PFSK-1 (cell line): ENCODE results near the gene CHD6.

Experiments used
- FOXP2 ChIP-seq: optimal IDR thresholded peaks from 2 replicates; pipeline ENCODE3; 2011; ENCODE audit warnings: borderline replicate concordance, control low read depth, inconsistent platforms; ENCODE audit not compliant: insufficient read depth; ENCODE audit errors: extremely low read length, extremely low read depth
- POLR2AphosphoS5 ChIP-seq: IDR thresholded peaks from 2 replicates; pipeline ENCODE4 v1.6.1; 2012; ENCODE audit warnings: low read depth, mild to moderate bottlenecking, control low read depth, low read length, moderate library complexity
- TAF1 ChIP-seq: IDR thresholded peaks from 2 replicates; pipeline ENCODE4 v1.6.1; 2012; ENCODE audit warnings: low read length, control low read depth, borderline replicate concordance; ENCODE audit not compliant: insufficient read depth

DNA sequence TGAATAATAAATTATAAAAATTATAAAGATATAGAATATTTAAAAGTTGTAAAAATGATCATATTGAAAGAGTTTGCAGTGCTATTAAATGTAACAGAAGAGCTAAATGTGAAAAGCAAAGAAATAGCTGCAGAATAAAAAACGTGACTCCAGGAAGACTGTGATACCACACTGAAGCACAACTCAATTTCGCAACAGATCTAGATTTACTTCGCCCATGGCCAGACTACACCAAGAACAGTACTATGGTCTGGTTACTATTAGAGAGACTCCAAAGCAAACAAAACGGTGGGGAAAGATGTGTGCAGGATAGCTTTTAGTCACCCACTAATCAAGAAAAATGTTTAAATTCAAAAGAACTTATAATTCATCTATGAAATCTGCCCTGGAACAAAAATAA, 1.9 kb downstream of the CHD6 start:
- no peak for TF ChIP-seq TAF1
- TF ChIP-seq POLR2AphosphoS5: no peak
- no peak for TF ChIP-seq FOXP2
